ENCODE measurements around the gene CCDC192.

CCDC192 gene

GRCh38 chr5:127967983-127968592 is 264.9 kb downstream of the CCDC192 start:
- no peak for TF ChIP-seq CTCF (conservative IDR thresholded peaks at IDR 0.05; ENCODE audit: low read depth, low read length)
- no peak for DNase-seq (ENCODE audit: low read depth)
- no peak overlapping the region for H3K4me3 ChIP-seq (ENCODE audit: low read depth, low read length)

GRCh38 chr5:127969002-127969401 is 265.8 kb downstream of the CCDC192 start:
- TF ChIP-seq CTCF (conservative IDR thresholded peaks at IDR 0.05; ENCODE audit: low read depth, low read length): no peak
- peak; percentile 19 for DNase-seq (ENCODE audit: low read depth)
- H3K4me3 ChIP-seq (ENCODE audit: low read depth, low read length): no peak overlapping the region

GRCh38 chr5:127969651-127970050 is 266.5 kb downstream of the CCDC192 start:
- TF ChIP-seq CTCF (conservative IDR thresholded peaks at IDR 0.05; ENCODE audit: low read depth, low read length): no peak
- no peak overlapping the region for H3K4me3 ChIP-seq (ENCODE audit: low read depth, low read length)
- no peak for DNase-seq (ENCODE audit: low read depth)

GRCh38 chr5:127970081-127970480 is 266.9 kb downstream of the CCDC192 start:
- DNase-seq (ENCODE audit: low read depth): no peak
- H3K4me3 ChIP-seq (ENCODE audit: low read depth, low read length): no peak overlapping the region
- no peak for TF ChIP-seq CTCF (conservative IDR thresholded peaks at IDR 0.05; ENCODE audit: low read depth, low read length)

GRCh38 chr5:127970854-127971425 is 267.7 kb downstream of the CCDC192 start:
- no peak for DNase-seq (ENCODE audit: low read depth)
- TF ChIP-seq CTCF (conservative IDR thresholded peaks at IDR 0.05; ENCODE audit: low read depth, low read length): no peak
- H3K4me3 ChIP-seq (ENCODE audit: low read depth, low read length): no peak overlapping the region

GRCh38 chr5:127975961-127976360 is 272.8 kb downstream of the CCDC192 start:
- no peak for DNase-seq (ENCODE audit: low read depth)
- TF ChIP-seq CTCF (conservative IDR thresholded peaks at IDR 0.05; ENCODE audit: low read depth, low read length): peak; percentile 20
- no peak overlapping the region for H3K4me3 ChIP-seq (ENCODE audit: low read depth, low read length)

GRCh38 chr5:127976525-127976924 is 273.3 kb downstream of the CCDC192 start:
- no peak overlapping the region for H3K4me3 ChIP-seq (ENCODE audit: low read depth, low read length)
- TF ChIP-seq CTCF (conservative IDR thresholded peaks at IDR 0.05; ENCODE audit: low read depth, low read length): no peak
- DNase-seq (ENCODE audit: low read depth): no peak

Measured in choroid plexus epithelial cell (primary cell).